HEK293 (cell line): ENCODE data around the gene ZFAND3.

Experiments
- CTCF ChIA-PET: fragments of 350-600 bp; formaldehyde crosslinking; extraction: SDS; loops from one replicate; lab custom pipeline; 2021; ENCODE audit warnings: antibody characterized with exemption; lab: Yijun Ruan, JAX
- POLR2A ChIA-PET: fragments of 300-600 bp; formaldehyde crosslinking; extraction: SDS; loops from one replicate; lab custom pipeline; 2020; ENCODE audit warnings: antibody characterized with exemption, inconsistent platforms; lab: Yijun Ruan, JAX
- H3K27ac ChIP-seq: fragments of 200-500 bp; sonication (Bioruptor generic); 2 replicates; pipeline ENCODE4 v1.5.1; 2014; ENCODE audit warnings: low read depth, low read length, control low read depth, inconsistent platforms; ENCODE audit errors: extremely low read depth
- H3K36me3 ChIP-seq, 2 experiments: fragments of 200-500 bp in 1 of 2; sonication (Bioruptor generic) in 1 of 2; 1 replicate in 1 of 2; 2 replicates in 1 of 2; pipeline ENCODE4 v1.5.1; 2014 to 2017; ENCODE audit warnings: inconsistent platforms in 2 of 2, low read length in 2 of 2; ENCODE audit not compliant: control insufficient read depth in 2 of 2, insufficient read depth in 1 of 2
- H3K4me1 ChIP-seq: fragments of 200-500 bp; sonication (Bioruptor generic); 2 replicates; pipeline ENCODE4 v1.5.1; 2014; ENCODE audit warnings: mild to moderate bottlenecking, low read length, inconsistent platforms; ENCODE audit not compliant: control insufficient read depth, insufficient read depth
- H3K4me3 ChIP-seq: 2 replicates; pipeline ENCODE4 v1.5.1; 2011; ENCODE audit warnings: low read depth, mild to moderate bottlenecking, control low read depth, low read length, moderate library complexity
- H3K9me3 ChIP-seq: fragments of 200-500 bp; sonication (Bioruptor generic); 2 replicates; pipeline ENCODE4 v1.5.1; 2014; ENCODE audit warnings: low read depth, low read length, inconsistent platforms; ENCODE audit not compliant: control insufficient read depth, insufficient read depth
- MEIS1 ChIP-seq: sonication (generic); formaldehyde crosslinking; IDR thresholded peaks from 2 replicates; pipeline ENCODE4 v1.8.1; 2022; ENCODE audit warnings: missing genetic modification reagents, mild to moderate bottlenecking, borderline replicate concordance
- MZF1 ChIP-seq: fragments of 450-650 bp; formaldehyde crosslinking; IDR thresholded peaks from 2 replicates; pipeline ENCODE4 v1.5.1; 2017; ENCODE audit warnings: missing biosample characterization, missing genetic modification characterization, borderline replicate concordance
- SCRT2 ChIP-seq: fragments of 450-650 bp; formaldehyde crosslinking; IDR thresholded peaks from 2 replicates; pipeline ENCODE4 v1.5.1; 2016; ENCODE audit warnings: missing biosample characterization, missing genetic modification characterization
- WT1 ChIP-seq: fragments of 450-650 bp; formaldehyde crosslinking; IDR thresholded peaks from 2 replicates; pipeline ENCODE4 v1.5.1; 2016; ENCODE audit warnings: missing biosample characterization, missing genetic modification characterization
- ZBTB48 ChIP-seq: fragments of 450-650 bp; formaldehyde crosslinking; IDR thresholded peaks from 2 replicates; pipeline ENCODE4 v1.5.1; 2016; ENCODE audit warnings: missing biosample characterization, missing genetic modification characterization
- ZFP41 ChIP-seq: fragments of 450-650 bp; formaldehyde crosslinking; IDR thresholded peaks from 2 replicates; pipeline ENCODE4 v1.5.1; 2016; ENCODE audit warnings: missing biosample characterization, missing genetic modification characterization, borderline replicate concordance
- ZNF10 ChIP-seq: fragments of 450-650 bp; formaldehyde crosslinking; IDR thresholded peaks from 2 replicates; pipeline ENCODE4 v1.5.1; 2017; ENCODE audit warnings: missing biosample characterization, missing genetic modification characterization
- ZNF146 ChIP-seq: fragments of 450-650 bp; formaldehyde crosslinking; IDR thresholded peaks from 2 replicates; pipeline ENCODE4 v1.5.1; 2016; ENCODE audit warnings: missing biosample characterization, missing genetic modification characterization
- ZNF354C ChIP-seq: fragments of 450-650 bp; formaldehyde crosslinking; IDR thresholded peaks from 2 replicates; pipeline ENCODE4 v1.5.1; 2016; ENCODE audit warnings: missing biosample characterization, missing genetic modification characterization, low read depth, borderline replicate concordance
- ZNF366 ChIP-seq: fragments of 450-650 bp; formaldehyde crosslinking; conservative IDR thresholded peaks from 2 replicates; pipeline ENCODE4 v1.5.1; 2016; ENCODE audit warnings: missing biosample characterization, missing genetic modification characterization
- ZNF416 ChIP-seq: fragments of 450-650 bp; formaldehyde crosslinking; IDR thresholded peaks from 2 replicates; pipeline ENCODE4 v1.5.1; 2016; ENCODE audit warnings: missing biosample characterization, missing genetic modification characterization
- ZNF510 ChIP-seq: fragments of 450-650 bp; formaldehyde crosslinking; IDR thresholded peaks from 2 replicates; pipeline ENCODE4 v1.5.1; 2018; ENCODE audit warnings: mild to moderate bottlenecking, missing genetic modification characterization, missing biosample characterization; ENCODE audit not compliant: insufficient replicate concordance
- ZNF514 ChIP-seq: fragments of 450-650 bp; formaldehyde crosslinking; IDR thresholded peaks from 2 replicates; pipeline ENCODE4 v1.5.1; 2016; ENCODE audit warnings: missing biosample characterization, missing genetic modification characterization
- ZNF664 ChIP-seq: fragments of 450-650 bp; formaldehyde crosslinking; IDR thresholded peaks from 2 replicates; pipeline ENCODE4 v1.5.1; 2016; ENCODE audit warnings: missing biosample characterization, missing genetic modification characterization
- ZNF701 ChIP-seq: fragments of 450-650 bp; formaldehyde crosslinking; IDR thresholded peaks from 2 replicates; pipeline ENCODE4 v1.5.1; 2016; ENCODE audit warnings: missing biosample characterization, missing genetic modification characterization
- TF ChIP-seq, protein P1 (sequence below): fragments of 450-650 bp; formaldehyde crosslinking; conservative IDR thresholded peaks from 2 replicates; pipeline ENCODE4 v1.5.1; 2016; ENCODE audit warnings: low read depth, missing biosample characterization, missing genetic modification characterization
- TF ChIP-seq, protein P2 (sequence below): fragments of 450-650 bp; formaldehyde crosslinking; IDR thresholded peaks from 2 replicates; pipeline ENCODE4 v1.5.1; 2016; ENCODE audit warnings: missing biosample characterization, missing genetic modification characterization
- TF ChIP-seq, protein P3 (sequence below): fragments of 450-650 bp; formaldehyde crosslinking; IDR thresholded peaks from 2 replicates; pipeline ENCODE4 v1.5.1; 2016; ENCODE audit warnings: missing biosample characterization, missing genetic modification characterization

ZFAND3 gene

DNA sequence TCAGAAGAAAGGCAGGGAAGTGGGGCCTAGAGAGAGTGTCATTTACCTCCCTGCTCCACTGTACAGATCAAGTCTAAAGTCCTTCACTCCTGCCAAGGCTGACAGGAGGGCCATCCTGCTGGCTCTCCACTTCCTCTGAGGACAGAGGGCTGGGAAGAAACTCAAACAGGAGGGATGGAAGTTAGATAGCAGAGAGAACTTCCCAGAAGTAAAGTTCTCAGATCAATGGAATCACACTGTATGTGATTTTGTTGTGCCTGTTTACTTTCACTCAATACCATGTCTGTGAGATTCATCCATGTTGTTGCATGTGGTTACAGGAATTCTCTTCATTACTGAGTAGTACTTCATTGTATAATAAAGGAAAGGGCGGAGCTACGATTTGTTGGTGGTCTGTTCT is 32.3 kb upstream of the ZFAND3 start:
- Histone ChIP-seq H3K36me3 (no peaks in the 10 kb centered on the region), H3K4me3 (no peak overlapping the region)
- CTCF ChIA-PET, result interaction anchor here (0.8 to 1.1 kb wide), 3 partner anchors 14 to 82 kb away, joined by 3 to 4 read pairs (median 3); no protein-coding TSS in a partner anchor
- TF ChIP-seq ZNF510 (tag by site-specific recombination) (no peak), ZNF146 (peak; percentile 56)
- TF ChIP-seq, all 188 proteins: peak for 1
- H3K9me3 ChIP-seq, result no peaks in the 10 kb centered on the region
- peaks cover 5% of the 10 kb centered on the region; the same call in 1 of the 2 replicates for H3K4me1 ChIP-seq
- POLR2A ChIA-PET, result interaction anchor here (0.7 to 0.9 kb wide), 2 partner anchors 12 to 89 kb away, joined by 4 to 9 read pairs; no protein-coding TSS in a partner anchor
- H3K27ac ChIP-seq, result no peak overlapping the region

GRCh38 chr6:37788259-37788658 is 31.3 kb upstream of the ZFAND3 start:
- H3K9me3 ChIP-seq, result no peaks in the 10 kb centered on the region
- CTCF ChIA-PET, result interaction anchor here (0.5 to 0.6 kb wide), 3 partner anchors 224 to 703 kb away, joined by 3 to 5 read pairs (median 3); no protein-coding TSS in a partner anchor
- POLR2A ChIA-PET, result interaction anchor here (1.5 kb wide), 1 partner anchor 31 kb away, joined by 7 read pairs; the partner anchor contains the start of gene ZFAND3
- no peak overlapping the region for H3K4me3 ChIP-seq
- H3K4me1 ChIP-seq, result peaks cover 5% of the 10 kb centered on the region; the same call in 1 of the 2 replicates
- TF ChIP-seq MZF1 (tag by site-specific recombination), result no peak
- no peak for TF ChIP-seq ZNF510 (tag by site-specific recombination)
- no peak for TF ChIP-seq ZBTB48 (tag by site-specific recombination)
- TF ChIP-seq, protein P1, sequence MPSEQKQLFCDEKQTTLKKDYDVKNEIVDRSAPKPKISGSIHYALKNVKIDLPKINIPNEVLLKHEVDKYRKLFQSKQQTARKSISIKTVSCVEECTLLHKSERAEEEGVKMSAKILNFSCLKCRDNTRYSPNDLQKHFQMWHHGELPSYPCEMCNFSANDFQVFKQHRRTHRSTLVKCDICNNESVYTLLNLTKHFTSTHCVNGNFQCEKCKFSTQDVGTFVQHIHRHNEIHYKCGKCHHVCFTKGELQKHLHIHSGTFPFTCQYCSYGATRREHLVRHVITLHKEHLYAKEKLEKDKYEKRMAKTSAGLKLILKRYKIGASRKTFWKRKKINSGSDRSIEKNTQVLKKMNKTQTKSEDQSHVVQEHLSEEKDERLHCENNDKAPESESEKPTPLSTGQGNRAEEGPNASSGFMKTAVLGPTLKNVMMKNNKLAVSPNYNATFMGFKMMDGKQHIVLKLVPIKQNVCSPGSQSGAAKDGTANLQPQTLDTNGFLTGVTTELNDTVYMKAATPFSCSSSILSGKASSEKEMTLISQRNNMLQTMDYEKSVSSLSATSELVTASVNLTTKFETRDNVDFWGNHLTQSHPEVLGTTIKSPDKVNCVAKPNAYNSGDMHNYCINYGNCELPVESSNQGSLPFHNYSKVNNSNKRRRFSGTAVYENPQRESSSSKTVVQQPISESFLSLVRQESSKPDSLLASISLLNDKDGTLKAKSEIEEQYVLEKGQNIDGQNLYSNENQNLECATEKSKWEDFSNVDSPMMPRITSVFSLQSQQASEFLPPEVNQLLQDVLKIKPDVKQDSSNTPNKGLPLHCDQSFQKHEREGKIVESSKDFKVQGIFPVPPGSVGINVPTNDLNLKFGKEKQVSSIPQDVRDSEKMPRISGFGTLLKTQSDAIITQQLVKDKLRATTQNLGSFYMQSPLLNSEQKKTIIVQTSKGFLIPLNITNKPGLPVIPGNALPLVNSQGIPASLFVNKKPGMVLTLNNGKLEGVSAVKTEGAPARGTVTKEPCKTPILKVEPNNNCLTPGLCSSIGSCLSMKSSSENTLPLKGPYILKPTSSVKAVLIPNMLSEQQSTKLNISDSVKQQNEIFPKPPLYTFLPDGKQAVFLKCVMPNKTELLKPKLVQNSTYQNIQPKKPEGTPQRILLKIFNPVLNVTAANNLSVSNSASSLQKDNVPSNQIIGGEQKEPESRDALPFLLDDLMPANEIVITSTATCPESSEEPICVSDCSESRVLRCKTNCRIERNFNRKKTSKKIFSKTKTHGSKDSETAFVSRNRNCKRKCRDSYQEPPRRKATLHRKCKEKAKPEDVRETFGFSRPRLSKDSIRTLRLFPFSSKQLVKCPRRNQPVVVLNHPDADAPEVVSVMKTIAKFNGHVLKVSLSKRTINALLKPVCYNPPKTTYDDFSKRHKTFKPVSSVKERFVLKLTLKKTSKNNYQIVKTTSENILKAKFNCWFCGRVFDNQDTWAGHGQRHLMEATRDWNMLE (tag by site-specific recombination), result no peak
- no peak for TF ChIP-seq ZNF701 (tag by site-specific recombination)
- TF ChIP-seq ZNF514 (tag by site-specific recombination), result no peak
- TF ChIP-seq, protein P2, sequence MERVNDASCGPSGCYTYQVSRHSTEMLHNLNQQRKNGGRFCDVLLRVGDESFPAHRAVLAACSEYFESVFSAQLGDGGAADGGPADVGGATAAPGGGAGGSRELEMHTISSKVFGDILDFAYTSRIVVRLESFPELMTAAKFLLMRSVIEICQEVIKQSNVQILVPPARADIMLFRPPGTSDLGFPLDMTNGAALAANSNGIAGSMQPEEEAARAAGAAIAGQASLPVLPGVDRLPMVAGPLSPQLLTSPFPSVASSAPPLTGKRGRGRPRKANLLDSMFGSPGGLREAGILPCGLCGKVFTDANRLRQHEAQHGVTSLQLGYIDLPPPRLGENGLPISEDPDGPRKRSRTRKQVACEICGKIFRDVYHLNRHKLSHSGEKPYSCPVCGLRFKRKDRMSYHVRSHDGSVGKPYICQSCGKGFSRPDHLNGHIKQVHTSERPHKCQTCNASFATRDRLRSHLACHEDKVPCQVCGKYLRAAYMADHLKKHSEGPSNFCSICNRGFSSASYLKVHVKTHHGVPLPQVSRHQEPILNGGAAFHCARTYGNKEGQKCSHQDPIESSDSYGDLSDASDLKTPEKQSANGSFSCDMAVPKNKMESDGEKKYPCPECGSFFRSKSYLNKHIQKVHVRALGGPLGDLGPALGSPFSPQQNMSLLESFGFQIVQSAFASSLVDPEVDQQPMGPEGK (tag by site-specific recombination), result no peak
- no peak for TF ChIP-seq WT1 (tag by site-specific recombination)
- no peak for TF ChIP-seq ZNF10 (tag by site-specific recombination)
- TF ChIP-seq ZNF354C (tag by site-specific recombination), result no peak
- no peak for TF ChIP-seq ZNF366
- TF ChIP-seq, protein P3, sequence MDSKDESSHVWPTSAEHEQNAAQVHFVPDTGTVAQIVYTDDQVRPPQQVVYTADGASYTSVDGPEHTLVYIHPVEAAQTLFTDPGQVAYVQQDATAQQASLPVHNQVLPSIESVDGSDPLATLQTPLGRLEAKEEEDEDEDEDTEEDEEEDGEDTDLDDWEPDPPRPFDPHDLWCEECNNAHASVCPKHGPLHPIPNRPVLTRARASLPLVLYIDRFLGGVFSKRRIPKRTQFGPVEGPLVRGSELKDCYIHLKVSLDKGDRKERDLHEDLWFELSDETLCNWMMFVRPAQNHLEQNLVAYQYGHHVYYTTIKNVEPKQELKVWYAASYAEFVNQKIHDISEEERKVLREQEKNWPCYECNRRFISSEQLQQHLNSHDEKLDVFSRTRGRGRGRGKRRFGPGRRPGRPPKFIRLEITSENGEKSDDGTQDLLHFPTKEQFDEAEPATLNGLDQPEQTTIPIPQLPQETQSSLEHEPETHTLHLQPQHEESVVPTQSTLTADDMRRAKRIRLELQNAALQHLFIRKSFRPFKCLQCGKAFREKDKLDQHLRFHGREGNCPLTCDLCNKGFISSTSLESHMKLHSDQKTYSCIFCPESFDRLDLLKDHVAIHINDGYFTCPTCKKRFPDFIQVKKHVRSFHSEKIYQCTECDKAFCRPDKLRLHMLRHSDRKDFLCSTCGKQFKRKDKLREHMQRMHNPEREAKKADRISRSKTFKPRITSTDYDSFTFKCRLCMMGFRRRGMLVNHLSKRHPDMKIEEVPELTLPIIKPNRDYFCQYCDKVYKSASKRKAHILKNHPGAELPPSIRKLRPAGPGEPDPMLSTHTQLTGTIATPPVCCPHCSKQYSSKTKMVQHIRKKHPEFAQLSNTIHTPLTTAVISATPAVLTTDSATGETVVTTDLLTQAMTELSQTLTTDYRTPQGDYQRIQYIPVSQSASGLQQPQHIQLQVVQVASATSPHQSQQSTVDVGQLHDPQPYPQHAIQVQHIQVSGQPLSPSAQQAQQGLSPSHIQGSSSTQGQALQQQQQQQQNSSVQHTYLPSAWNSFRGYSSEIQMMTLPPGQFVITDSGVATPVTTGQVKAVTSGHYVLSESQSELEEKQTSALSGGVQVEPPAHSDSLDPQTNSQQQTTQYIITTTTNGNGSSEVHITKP (tag by site-specific recombination), result no peak
- no peak for TF ChIP-seq ZNF416 (tag by site-specific recombination)
- TF ChIP-seq ZNF664 (tag by site-specific recombination), result no peak
- no peak for TF ChIP-seq MEIS1 (CRISPR knock-in tag)
- no peak for TF ChIP-seq SCRT2 (tag by site-specific recombination)
- no peak for TF ChIP-seq ZFP41 (tag by site-specific recombination)
- H3K27ac ChIP-seq, result no peak overlapping the region
- H3K36me3 ChIP-seq, result no peaks in the 10 kb centered on the region
